Sigmoid colon (tissue), 4 donors: ENCODE data around the gene CERS6.

Experiments
- EP300 ChIP-seq, 4 donors: sonication (generic); formaldehyde crosslinking; IDR thresholded peaks; one replicate each; pipeline ENCODE4 v1.6.1; 2017; ENCODE audit warnings: antibody characterized with exemption in 4 of 4
- POLR2A ChIP-seq, 2 donors: fragments of 450-650 bp; IDR thresholded peaks; one replicate each; pipeline ENCODE4 v1.6.1; 2016; ENCODE audit warnings: antibody characterized with exemption in 2 of 2, mild to moderate bottlenecking in 2 of 2, moderate library complexity in 2 of 2
- TF ChIP-seq, protein P1 (sequence below), 4 experiments: fragments of 450-650 bp in 3 of 4; fragments of 200-600 bp in 1 of 4; IDR thresholded peaks; one replicate each; pipeline ENCODE4 v1.5.1; 2016 to 2019; ENCODE audit warnings: antibody characterized with exemption in 4 of 4, mild to moderate bottlenecking in 3 of 4, moderate library complexity in 2 of 4

- TF ChIP-seq, protein P1, sequence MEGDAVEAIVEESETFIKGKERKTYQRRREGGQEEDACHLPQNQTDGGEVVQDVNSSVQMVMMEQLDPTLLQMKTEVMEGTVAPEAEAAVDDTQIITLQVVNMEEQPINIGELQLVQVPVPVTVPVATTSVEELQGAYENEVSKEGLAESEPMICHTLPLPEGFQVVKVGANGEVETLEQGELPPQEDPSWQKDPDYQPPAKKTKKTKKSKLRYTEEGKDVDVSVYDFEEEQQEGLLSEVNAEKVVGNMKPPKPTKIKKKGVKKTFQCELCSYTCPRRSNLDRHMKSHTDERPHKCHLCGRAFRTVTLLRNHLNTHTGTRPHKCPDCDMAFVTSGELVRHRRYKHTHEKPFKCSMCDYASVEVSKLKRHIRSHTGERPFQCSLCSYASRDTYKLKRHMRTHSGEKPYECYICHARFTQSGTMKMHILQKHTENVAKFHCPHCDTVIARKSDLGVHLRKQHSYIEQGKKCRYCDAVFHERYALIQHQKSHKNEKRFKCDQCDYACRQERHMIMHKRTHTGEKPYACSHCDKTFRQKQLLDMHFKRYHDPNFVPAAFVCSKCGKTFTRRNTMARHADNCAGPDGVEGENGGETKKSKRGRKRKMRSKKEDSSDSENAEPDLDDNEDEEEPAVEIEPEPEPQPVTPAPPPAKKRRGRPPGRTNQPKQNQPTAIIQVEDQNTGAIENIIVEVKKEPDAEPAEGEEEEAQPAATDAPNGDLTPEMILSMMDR (IDR thresholded peaks at IDR 0.05) = no peak
- TF ChIP-seq EP300 (IDR thresholded peaks at IDR 0.05) (no peak), POLR2A (IDR thresholded peaks at IDR 0.05) (no peak)
Measured at GRCh38 chr2:168538534-168538933, 82.5 kb downstream of the CERS6 start.
